GM19351 (cell line): ENCODE results near the gene C9.
"Not testable (repeated sequence)": the region's sequence is repeated elsewhere in the genome, so short reads cannot be mapped to it uniquely, and the experiment has no call there.

Experiments
- ATAC-seq: cut with Tn5 transposase; IDR thresholded peaks from one replicate; pipeline ENCODE4 v1.9.1; 2021; ENCODE audit warnings: mild to moderate bottlenecking, moderate library complexity; ENCODE audit not compliant: unreplicated experiment

C9 gene

DNA sequence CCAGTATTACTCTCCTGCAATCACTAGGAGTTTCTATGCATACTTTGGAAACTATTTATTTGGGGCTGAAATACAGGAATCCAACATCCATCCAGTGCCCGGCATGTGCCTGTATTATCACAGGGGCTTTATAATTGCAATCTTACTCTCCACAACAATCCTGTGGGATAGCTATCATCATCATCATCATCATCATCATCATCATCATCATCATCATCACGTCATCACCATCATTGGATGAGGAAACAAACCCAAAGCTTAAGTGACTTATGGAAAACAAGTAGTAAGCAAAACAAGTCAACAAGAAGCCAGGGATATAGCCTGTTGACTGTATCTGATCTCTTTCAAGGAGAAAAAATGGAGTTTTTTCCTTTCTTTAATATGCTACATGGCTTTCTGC, 97.1 kb downstream of the C9 start:
- no peak for ATAC-seq

DNA sequence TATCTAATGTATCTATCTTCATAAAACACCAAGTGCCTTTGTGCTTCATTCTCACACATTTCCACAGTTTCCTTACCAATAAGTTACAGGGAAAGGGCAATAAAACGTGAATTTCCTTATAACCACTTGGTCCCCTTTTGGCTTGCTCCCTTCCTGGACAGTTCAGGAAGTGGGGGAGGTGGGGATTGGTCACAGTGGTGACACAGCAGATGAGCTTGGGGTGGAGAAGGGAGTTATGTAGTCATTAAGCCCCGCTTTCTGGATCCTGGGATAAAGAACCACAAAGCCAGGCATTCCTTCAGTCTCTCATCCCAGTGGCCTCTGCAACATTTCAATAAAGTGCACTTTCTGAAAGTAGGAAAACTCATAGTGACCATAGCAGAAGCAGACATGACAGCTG, 97.9 kb downstream of the C9 start:
- ATAC-seq = no peak

DNA sequence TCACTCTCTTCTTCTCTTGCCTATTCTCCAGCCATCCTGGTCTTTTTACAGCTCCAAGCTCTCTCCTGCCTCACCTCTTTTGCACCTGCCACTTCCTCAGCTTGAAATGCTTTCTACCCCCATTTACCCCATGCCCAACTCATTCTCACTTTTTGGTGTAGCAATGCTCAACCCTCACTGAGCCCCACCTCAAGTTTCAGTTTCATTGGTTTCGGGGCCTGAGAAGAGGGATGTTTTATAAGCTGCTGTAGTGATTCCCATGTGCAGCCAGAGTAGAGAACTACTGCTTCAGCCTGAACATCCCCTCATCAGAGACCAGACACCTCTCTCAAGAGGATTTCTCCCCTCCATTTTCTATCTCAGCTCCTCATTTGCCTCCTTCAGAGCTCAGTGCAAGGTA, 99.8 kb downstream of the C9 start:
- peak; percentile 96 for ATAC-seq

DNA sequence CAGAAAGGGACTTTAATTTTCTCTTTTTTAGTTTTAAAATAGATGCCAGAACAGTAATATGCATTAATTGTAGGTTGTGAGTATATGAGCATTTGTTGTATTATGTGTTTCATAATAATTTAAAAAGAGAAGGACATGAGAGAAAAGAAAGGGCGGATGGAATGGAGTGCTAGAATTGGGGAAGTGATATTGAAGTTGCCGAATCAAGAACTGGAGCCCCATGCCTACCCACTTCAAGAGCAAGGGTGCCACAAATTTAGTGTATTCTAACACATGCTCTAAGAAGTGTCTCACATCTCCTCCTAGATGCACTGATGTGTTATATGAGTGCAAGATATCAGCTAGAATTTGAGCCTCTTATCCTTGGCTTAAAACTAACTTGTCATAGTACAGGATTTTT, 101.3 kb downstream of the C9 start:
- no peak for ATAC-seq

DNA sequence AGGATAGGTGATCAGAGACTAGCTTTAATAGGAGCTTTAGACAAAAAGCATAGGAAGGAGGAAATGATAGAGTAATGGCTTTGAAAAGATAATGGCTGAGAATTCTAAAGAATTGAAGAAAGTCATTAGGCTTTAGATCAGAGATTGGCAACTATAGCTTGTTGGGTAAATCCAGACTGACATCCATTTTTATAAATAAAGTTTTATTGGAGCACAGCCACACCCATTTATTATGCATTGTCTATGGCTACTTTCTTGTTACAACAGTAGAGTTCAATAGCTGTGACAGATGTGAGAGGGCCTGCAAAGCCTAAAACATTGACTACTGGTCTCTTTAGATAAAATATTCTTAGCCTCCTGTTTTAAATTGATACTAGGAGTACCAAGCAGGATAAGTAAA, 104.2 kb downstream of the C9 start:
- no peak for ATAC-seq

DNA sequence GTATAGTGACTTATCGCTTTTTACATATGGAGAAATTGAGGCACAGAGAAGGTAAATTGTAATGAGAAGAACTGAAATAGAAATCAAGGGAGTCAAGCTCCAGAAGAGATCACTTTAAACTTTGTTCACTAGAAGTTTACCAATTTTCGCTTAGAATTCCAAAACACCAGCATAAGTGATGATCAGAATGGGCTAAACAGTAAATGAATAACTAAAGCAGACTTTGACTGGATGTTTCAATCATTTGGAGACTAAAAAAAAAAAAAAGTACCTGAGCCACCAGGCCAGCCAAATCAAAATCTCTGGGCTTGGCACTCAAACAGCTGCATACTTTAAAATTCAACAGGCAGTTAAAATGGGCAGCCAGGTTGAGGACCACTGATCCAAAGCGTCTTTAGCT, 106.7 kb downstream of the C9 start:
- no peak for ATAC-seq

DNA sequence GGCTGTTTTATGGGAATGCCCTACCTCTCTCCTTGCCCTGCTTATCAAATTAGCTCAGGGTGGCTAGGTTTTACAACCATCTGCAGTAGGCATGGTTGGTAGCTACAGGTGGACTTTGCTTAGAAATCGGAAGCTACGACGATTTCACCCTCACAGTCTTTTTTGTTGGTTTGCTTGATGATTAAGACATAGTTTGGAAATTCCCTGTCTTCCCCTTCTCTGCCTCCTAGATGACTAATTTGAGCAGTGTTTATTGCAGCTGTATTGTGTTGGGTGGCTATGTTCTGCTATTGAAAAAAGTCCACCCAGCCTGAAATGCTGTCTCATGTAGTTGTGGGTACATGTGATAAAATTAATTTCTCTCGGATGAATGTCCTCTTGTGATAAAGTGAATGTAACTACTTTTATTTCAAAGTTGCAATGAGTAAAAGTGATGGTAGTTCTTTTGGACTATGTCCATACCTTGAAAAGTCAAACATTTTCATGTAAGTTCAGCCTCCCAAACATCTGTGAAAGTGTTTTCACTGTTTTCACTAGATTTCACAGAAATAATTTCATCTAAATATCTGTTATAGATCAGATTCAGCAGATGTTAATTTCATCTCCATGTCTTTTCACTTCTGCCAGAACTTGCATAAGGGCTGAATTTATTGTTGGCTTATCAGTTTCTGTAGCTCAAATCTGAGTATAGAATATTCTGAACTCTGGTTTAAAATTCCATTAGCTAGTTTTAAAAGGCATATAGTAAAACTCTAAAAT, 107.6 kb downstream of the C9 start:
- ATAC-seq = peak; percentile 65

DNA sequence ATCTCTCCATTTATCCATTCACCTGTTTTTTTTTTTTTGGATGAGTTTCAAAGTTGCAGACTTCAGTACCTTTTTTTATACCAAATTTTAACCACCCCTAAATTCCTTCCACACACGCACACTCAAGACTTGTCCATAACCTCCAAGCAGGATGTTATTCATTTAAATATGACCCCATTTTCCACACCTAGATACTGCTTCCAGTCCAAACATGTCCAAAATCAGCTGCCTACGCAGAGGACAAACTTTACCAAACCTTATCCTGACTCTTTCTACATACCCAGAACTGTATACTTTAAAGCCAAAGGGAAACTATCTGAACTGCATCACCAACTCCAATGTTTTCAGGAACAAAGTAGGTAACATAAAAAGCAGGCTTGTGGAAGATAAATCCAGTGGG, 108.9 kb downstream of the C9 start:
- ATAC-seq = no peak

DNA sequence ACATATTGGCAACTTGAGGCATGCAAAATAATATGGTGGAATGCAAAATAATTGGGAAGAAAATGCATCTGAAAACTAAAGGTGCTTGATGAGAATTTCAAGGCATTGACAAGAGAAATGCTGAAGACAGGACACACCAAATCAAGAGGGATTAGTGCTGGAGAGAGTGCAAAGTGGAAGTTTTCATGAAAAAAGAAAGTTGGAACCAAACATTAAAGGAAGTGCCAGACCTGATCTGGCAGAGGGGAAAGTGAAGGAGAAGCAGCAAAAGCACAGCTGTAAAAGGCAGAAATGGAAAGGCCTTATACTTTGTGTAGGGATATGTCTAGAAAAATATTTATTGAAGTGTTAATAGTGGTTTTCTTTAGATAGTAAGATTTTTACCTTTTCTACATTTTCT, 109.6 kb downstream of the C9 start:
- no peak for ATAC-seq

DNA sequence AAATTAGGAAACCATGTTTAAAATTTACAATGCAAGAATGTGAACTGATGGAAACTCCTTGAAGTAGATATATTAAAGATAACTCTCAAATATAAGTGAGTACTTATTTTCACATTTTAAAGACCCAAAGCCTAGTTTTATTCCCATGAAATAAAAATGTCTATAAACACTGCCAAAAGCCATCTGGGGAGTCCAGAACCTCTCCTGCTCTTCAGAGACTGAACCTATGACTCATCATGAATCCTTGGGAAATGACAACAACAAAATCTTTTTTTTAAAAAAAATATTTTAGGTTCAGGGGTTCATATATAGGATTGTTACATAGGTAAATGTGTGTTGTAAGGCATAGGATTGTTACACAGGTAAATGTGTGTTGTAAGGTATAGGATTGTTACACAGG, 111.1 kb downstream of the C9 start:
- ATAC-seq = no peak

DNA sequence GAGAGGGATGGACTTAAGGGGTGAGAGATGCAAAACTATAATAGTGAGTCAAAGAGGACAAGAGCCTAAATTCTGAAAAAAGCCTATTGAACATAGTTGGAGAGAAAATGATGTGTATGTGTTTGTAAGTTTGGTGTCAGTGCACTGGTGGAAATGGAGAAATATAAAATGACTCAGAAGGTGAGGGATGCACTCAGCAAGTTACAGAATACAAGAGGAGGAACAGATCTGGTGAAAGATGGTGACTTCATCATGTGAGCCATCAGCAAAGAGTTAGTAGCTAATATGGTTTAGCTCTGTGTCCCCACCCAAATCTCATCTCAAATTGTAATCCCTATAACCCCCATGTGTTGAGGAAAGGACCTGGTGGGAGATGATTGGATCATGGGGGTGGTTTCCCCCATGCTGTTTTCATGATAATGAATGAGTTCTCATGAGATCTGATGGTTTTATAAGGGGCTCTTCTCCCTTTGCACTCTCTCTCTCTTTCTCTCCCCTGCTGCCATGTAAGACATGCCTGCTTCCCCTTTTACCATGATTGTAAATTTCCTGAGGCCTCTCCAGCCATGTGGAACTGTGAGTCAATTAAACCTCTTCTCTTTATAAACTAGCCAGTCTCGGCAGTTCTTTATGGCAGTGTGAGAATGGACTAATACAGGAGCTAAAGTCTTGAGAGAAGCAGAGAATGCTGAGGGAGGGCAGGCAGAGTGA, 114.6 kb downstream of the C9 start:
- no peak for ATAC-seq

DNA sequence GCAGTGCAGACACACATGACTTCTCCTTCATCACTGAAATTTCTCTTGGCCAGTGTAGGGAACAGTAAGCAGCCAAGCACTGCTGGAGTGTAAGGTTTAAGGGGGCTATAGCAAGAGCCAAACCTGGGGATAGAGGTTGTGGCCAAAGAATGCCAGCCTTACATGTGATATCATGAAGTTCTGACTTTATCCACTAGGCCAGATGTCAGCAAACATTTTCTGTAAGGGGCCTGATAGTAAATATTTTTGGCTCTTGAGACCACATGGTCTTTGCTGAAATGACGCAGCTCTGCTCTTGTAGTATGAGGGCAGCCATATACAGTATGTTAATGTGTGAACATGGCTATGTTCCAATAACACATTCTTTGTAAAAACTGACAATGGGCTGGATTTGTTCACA, 115.2 kb downstream of the C9 start:
- ATAC-seq = no peak

DNA sequence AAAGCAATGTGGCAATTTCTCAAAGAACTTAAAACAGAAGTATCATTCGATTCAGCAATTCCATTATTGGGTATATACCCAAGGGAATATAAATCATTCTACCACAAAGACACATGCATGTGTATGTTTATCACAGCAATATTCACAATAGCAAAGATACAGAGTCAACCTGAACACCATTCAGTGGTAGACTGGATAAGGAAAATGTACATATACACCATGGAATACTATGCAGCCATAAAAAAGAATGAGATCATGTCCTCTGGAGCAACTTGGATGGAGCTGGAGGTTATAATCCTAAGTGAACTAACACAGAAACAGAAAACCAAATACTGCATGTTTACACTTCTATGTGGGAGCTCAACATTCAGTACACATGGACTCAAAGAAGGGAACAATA, 123.5 kb downstream of the C9 start:
- ATAC-seq = no peak

DNA sequence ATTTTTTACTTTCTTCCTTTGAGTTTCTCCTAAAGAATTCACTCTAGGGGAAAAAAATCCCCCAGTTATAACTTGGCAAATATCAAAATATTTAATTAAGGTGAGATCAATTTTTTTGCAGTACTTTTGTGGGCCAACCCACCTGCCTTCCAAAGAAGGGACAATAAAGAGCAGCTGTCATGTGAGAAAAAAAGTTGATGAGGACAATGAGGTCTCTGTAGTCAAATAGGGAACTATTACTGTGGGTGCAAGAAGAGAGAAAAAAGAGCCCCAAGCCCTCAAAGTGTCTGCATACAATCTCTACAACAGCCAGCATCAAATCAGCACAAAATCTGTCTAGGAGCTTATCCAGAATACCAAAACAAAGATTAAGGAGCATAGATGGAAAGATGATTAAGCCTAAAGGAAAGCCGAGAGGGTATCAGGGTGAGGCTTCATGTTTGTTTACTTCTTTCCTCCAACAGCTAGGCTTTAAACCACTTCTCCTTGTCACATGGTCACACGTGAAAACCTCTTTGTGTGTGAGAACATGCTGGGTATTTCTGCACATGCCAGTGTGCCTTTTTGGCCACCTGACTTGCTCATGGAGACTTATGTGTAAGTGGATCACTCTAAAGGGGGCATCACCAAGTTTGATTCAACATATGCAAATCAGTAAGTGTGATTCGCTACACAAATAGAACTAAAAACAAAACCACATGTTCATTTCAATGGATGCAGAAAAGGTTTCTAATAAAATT, 125.8 kb downstream of the C9 start:
- no peak for ATAC-seq

DNA sequence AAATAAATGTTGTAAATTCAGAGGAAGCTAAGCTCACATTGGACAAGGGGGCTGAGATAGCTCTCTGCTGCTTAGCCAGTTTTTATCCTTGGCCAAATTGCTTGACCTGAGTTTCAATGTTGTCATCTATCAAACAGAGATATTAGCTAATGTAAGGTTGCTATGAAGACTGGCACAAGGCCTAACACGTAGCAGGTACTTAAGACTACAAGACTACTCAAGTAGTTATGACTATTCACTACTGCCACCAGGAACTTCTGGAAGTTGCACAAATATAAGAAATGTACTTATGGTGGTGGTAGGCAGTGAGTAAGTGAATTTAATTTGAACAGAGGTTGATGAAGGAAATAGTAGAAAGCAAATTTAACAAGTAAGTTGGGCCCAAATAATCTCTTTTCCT, 127.6 kb downstream of the C9 start:
- ATAC-seq = no peak

DNA sequence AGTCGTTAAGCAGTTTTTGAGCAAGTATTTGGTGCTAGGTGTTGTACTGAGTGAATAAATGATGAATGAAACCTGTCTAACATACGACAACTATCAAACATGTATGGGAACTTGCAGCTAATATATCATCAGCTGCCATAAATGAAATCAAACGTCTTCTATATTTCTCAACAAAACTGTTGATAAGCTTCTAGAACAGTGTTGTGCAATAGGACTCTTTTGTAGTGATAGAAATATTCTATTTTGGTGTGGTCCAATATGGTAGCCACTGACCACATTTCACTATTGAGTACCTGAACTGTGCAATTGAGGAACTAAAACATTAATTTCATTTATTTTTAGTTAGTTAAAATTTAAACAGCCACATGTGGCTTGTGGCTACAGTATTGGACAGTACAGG, 128.6 kb downstream of the C9 start:
- ATAC-seq = no peak

DNA sequence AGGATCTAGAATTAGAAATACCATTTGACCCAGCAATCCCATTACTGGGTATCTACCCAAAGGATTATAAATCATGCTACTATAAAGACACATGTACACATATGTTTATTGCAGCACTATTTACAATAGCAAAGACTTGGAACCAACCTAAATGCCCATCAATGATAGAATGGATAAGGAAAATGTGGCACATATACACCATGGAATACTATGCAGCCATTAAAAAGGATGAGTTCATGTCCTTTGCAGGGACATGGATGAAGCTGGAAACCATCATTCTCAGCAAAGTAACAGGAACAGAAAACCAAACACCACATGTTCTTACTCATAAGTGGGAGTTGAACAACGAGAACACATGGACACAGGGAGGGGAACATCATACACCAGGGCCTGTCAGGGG, 129.8 kb downstream of the C9 start:
- not testable (repeated sequence) for ATAC-seq
